GM21515 (cell line): ENCODE results near the gene RNU2-1.
"Not testable (repeated sequence)": the region's sequence is repeated elsewhere in the genome, so short reads cannot be mapped to it uniquely, and the experiment has no call there.

ENCODE experiments used
- ATAC-seq: cut with Tn5 transposase; IDR thresholded peaks from one replicate; pipeline ENCODE4 v1.9.1; 2021; ENCODE audit not compliant: unreplicated experiment

RNU2-1 gene

DNA sequence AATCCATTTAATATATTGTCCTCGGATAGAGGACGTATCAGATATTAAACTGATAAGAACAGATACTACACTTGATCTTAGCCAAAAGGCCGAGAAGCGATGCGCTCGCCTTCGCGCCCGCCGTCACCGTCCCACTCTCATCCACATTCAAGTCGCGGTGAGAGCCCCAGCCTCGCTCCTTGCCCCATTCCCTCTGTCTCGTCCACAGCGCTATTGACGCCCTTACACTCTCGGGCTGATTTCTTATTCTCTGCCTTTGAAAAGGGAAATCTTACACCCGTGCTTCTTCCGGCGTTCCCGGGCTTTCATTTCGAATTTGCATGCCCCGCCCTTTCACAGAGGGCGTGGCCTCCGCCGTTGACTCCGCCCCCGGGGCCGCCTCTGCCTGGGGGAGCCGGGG, at the start of gene RNU2-1:
RNU2-1 (minus strand) TSS at position 101 of the 400 bp plus-strand sequence.
- ATAC-seq, result not testable (repeated sequence)

DNA sequence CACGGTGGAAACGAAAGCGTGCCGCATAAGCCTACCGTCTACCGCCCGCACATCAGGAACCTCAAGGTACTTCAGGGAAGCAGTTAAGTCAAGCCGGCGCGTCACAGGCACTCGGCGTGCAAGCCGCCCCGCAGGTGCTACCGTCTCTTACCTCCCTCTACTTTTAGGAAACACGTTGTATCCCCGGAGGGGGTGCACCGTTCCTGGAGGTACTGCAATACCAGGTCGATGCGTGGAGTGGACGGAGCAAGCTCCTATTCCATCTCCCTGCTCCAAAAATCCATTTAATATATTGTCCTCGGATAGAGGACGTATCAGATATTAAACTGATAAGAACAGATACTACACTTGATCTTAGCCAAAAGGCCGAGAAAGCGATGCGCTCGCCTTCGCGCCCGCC, 39.1 kb upstream of the RNU2-1 start:
- ATAC-seq, result not testable (repeated sequence)

GRCh38 chr17:43272483-43272882, 38.7 kb upstream of the RNU2-1 start:
- ATAC-seq, result not testable (repeated sequence)

GRCh38 chr17:43270552-43271504, 37.1 kb upstream of the RNU2-1 start:
- ATAC-seq, result not testable (repeated sequence)

DNA sequence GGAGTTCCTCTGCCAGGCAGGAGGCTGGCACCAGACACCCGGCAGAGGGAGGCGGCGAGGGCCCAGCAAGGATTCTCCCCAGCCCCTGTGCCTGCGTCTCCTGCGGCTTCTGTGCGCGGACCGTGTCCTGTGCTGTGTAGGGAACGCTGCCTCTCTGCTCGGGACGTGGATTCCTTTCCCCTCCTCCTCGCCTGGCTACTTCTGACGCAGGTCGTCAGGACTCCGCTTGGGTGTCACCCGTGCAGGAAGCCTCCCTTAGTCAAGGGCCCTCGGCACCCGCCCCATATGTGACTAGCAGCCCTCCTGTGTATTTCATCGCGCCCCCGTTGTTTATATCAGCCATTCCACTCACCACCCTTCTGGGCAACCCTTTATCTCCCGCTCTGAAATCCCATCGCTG, 12.7 kb upstream of the RNU2-1 start:
- not testable (repeated sequence) for ATAC-seq

DNA sequence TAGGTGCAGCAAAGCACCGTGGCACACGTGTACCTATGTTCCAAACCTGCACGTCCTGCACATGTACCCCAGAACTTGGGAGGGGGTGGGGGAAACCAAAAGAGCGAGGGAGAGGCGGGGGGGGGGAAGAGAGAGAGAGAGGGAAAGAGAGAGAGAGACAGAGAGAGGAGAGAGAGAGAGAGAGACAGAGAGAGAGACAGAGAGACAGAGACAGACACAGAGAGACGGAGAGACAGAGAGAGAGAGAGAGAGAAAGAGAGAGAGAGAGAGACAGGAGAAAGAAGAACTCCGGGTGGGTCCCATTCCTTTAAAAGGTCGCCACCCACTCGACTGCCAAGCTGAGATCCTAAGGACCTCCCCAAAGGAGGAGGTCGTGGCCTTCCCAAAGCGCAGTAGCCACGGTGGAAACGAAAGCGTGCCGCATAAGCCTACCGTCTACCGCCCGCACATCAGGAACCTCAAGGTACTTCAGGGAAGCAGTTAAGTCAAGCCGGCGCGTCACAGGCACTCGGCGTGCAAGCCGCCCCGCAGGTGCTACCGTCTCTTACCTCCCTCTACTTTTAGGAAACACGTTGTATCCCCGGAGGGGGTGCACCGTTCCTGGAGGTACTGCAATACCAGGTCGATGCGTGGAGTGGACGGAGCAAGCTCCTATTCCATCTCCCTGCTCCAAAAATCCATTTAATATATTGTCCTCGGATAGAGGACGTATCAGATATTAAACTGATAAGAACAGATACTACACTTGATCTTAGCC, 7.0 kb upstream of the RNU2-1 start:
- ATAC-seq, result not testable (repeated sequence)

DNA sequence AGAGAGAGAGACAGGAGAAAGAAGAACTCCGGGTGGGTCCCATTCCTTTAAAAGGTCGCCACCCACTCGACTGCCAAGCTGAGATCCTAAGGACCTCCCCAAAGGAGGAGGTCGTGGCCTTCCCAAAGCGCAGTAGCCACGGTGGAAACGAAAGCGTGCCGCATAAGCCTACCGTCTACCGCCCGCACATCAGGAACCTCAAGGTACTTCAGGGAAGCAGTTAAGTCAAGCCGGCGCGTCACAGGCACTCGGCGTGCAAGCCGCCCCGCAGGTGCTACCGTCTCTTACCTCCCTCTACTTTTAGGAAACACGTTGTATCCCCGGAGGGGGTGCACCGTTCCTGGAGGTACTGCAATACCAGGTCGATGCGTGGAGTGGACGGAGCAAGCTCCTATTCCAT, 5.8 kb upstream of the RNU2-1 start:
- ATAC-seq, result not testable (repeated sequence)

- ATAC-seq, result not testable (repeated sequence)
These were observed 514 bp downstream of the RNU2-1 start for GRCh38 chr17:43233263-43233662.

- not testable (repeated sequence) for ATAC-seq
These were observed 1.6 kb downstream of the RNU2-1 start for GRCh38 chr17:43232021-43232699.

DNA sequence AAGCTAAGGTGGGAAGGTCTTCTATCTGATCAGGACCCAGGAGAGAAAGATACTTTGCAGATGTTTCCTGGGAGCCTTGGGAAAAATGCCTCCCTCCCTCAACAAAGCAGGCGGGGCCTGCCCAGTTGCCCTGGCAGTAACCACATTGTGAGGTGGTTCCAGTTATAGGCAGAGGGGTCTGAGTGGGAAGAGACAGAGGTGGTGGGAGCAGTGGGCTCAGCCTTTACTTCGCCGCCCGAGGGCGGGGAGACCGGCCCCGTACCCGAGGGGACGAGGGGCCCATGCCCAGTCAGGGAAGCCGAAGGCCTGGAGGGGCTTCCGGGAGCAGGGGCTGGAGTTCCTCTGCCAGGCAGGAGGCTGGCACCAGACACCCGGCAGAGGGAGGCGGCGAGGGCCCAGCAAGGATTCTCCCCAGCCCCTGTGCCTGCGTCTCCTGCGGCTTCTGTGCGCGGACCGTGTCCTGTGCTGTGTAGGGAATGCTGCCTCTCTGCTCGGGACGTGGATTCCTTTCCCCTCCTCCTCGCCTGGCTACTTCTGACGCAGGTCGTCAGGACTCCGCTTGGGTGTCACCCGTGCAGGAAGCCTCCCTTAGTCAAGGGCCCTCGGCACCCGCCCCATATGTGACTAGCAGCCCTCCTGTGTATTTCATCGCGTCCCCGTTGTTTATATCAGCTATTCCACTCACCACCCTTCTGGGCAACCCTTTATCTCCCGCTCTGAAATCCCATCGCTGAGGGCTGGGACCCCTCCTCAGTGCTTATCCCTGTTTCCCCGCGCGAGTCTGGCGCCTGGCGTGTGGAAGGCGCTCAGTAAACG, 2.4 kb downstream of the RNU2-1 start:
- ATAC-seq, result not testable (repeated sequence)

DNA sequence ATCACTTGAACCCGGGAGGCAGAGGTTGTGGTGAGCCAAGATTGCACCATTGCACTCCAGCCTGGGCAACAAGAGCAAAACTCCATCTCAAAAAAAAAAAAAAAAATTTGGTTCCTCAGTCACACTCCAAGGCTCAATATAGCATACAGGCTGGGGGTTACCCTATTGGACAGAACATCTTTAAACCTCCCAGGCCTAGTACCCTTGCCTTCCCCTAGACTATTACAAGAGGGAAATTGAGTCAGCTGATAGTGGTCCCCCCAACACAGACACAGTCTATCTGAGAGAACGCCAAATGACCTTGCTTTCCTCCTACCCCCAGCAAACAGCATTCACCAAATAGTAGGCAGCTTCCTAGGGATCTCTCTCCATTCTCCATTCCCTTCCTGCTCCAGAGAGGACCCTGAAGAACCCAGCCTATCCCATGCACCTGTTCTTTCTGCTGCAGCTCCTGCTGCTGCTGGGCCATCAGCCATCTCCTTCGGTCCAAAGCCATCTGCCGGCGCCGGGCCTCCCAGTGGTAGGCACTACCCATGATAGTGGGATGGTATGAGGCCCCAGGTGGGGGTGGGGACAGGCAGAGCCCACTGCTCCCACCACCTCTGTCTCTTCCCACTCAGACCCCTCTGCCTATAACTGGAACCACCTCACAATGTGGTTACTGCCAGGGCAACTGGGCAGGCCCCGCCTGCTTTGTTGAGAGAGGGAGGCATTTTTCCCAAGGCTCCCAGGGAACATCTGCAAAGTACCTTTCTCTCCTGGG, 5.6 kb downstream of the RNU2-1 start, which contains the start of gene CCDC200:
CCDC200 (minus strand) TSS at position 604 of the 763 bp plus-strand sequence; CDS start at position 535, 69 bp downstream.
- ATAC-seq, result not testable (repeated sequence)

GRCh38 chr17:43226393-43226792, 7.4 kb downstream of the RNU2-1 start:
- ATAC-seq, result no peak

GRCh38 chr17:43224146-43224705, 9.6 kb downstream of the RNU2-1 start:
- ATAC-seq, result no peak

- ATAC-seq, result no peak
These were observed 13.2 kb downstream of the RNU2-1 start for GRCh38 chr17:43220511-43221125.

DNA sequence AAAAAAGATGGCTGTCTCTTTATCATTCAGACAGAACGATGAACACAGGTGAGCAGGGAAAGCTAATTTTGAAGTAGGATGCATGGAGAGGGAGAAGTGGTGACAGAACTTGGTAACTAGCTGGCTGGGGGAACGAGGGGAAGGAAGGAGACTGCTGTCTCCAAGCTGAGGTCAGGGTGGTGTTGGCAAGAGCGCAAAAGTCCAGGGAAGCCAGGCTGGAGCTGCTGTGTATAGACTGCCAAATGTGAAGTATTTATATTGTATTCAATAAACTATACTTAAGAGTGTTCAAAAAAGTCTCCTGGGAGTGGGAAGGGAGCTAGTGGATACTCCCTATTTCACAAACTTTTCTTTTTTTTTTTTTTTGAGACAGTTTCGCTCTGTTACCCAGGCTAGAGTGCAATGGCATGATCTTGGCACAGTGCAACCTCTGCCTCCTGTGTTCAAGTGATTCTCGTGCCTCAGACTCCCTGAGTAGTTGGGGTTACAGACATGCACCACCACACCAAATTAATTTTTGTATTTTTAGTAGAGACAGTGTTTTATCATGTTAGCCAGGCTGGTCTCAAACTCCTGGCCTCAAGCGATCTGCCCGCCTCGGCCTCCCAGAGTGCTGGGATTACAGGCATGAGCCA, 13.9 kb downstream of the RNU2-1 start:
- no peak for ATAC-seq

GRCh38 chr17:43219001-43219400, 14.8 kb downstream of the RNU2-1 start:
- ATAC-seq, result no peak

GRCh38 chr17:43217614-43218087, 16.1 kb downstream of the RNU2-1 start:
- ATAC-seq, result no peak
